Transverse colon (tissue), 4 donors: ENCODE results near the gene SIX5.

Source experiments
- POLR2A ChIP-seq: fragments of 450-650 bp; IDR thresholded peaks from one replicate; pipeline ENCODE4 v1.6.1; 2016; ENCODE audit warnings: antibody characterized with exemption, mild to moderate bottlenecking, moderate library complexity
- POLR2AphosphoS5 ChIP-seq, 3 donors: sonication (generic); formaldehyde crosslinking; IDR thresholded peaks; one replicate each; pipeline ENCODE4 v1.6.1; 2016; ENCODE audit warnings: antibody characterized with exemption in 3 of 3
- TF ChIP-seq, protein P1 (sequence below), 5 experiments: fragments of 200-600 bp in 3 of 5; fragments of 450-650 bp in 2 of 5; sonication (generic) in 3 of 5; IDR thresholded peaks; 1 replicate in 2 of 5; 2 replicates in 3 of 5; pipeline ENCODE4 v1.5.1; 2016 to 2017; ENCODE audit warnings: antibody characterized with exemption in 5 of 5, inconsistent platforms in 3 of 5, mild to moderate bottlenecking in 2 of 5, moderate library complexity in 1 of 5

DNA sequence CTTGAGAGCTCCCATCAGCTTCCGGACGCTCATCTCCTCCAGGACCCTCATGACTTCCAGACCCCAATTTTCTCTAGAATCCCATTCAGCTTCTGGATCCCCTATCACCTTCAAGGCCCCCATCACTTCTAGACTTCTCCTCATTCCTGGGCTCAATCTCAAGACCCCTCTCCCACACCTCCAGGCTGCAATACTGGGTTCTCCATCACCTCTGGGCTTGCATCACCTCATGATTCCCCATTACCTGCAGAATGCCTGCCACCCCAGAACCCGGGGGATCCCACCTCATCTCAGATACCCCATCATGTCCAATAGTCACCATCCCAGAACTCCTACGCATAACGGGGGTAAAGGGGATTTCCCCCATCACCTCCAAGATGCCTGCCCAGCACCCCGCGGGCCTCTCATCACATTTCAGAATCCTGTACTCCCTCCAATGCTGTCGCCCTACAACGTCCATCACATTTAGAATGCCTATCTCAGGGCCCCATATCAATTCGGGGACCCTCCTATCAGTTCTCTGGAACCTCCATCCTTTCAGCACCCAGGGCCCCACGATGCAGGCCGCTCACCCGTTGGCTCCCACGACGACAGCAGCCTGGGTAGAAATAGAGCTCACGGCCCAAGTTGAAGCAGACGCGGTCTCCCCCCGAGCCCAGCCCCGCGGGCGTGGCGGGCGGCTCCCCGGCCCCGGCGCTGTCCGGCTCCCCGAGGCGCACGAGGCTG, 22.9 kb upstream of the SIX5 start:
- TF ChIP-seq, protein P1, sequence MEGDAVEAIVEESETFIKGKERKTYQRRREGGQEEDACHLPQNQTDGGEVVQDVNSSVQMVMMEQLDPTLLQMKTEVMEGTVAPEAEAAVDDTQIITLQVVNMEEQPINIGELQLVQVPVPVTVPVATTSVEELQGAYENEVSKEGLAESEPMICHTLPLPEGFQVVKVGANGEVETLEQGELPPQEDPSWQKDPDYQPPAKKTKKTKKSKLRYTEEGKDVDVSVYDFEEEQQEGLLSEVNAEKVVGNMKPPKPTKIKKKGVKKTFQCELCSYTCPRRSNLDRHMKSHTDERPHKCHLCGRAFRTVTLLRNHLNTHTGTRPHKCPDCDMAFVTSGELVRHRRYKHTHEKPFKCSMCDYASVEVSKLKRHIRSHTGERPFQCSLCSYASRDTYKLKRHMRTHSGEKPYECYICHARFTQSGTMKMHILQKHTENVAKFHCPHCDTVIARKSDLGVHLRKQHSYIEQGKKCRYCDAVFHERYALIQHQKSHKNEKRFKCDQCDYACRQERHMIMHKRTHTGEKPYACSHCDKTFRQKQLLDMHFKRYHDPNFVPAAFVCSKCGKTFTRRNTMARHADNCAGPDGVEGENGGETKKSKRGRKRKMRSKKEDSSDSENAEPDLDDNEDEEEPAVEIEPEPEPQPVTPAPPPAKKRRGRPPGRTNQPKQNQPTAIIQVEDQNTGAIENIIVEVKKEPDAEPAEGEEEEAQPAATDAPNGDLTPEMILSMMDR (IDR thresholded peaks at IDR 0.05): no peak
- TF ChIP-seq POLR2A (no peak), POLR2AphosphoS5 (IDR thresholded peaks at IDR 0.05) (no peak)
